Mesendoderm (in vitro differentiated cells): Measurements from ENCODE around the gene MAN2A1.
A peak's percentile ranks its signal among the peaks of the same experiment; 100 is the strongest.
"Not testable (repeated sequence)": the region's sequence is repeated elsewhere in the genome, so short reads cannot be mapped to it uniquely, and the experiment has no call there.

Experiments
- DNase-seq: peaks from one replicate; pipeline ENCODE4 v3.0.0; 2013
- H2AK5ac ChIP-seq: 2 replicates; pipeline ENCODE4 v1.6.1; 2013; ENCODE audit warnings: low read length, inconsistent platforms
- H2BK120ac ChIP-seq: 2 replicates; pipeline ENCODE4 v1.6.1; 2013; ENCODE audit warnings: low read depth, mild to moderate bottlenecking, low read length, moderate library complexity, mixed read lengths
- H2BK15ac ChIP-seq: replicated peaks from 2 replicates; pipeline ENCODE4 v1.6.1; 2013; ENCODE audit warnings: low read depth, mild to moderate bottlenecking, moderate library complexity
- H2BK5ac ChIP-seq: 2 replicates; pipeline ENCODE4 v1.6.1; 2013; ENCODE audit warnings: low read length, inconsistent platforms
- H3K18ac ChIP-seq: 2 replicates; pipeline ENCODE4 v1.6.1; 2013; ENCODE audit warnings: mild to moderate bottlenecking, low read length, mixed read lengths
- H3K23ac ChIP-seq: one replicate; pipeline ENCODE4 v1.6.1; 2013; ENCODE audit warnings: low read length
- H3K27ac ChIP-seq: 2 replicates; pipeline ENCODE4 v1.5.1; 2013; ENCODE audit warnings: low read depth, mild to moderate bottlenecking, inconsistent platforms, low read length, moderate library complexity
- H3K27me3 ChIP-seq: 2 replicates; pipeline ENCODE4 v1.6.1; 2013; ENCODE audit warnings: low read length, control low read depth, mild to moderate bottlenecking, inconsistent platforms; ENCODE audit not compliant: insufficient read depth, poor library complexity
- H3K36me3 ChIP-seq: 2 replicates; pipeline ENCODE4 v1.6.1; 2013; ENCODE audit warnings: low read length, inconsistent platforms; ENCODE audit not compliant: control insufficient read depth, insufficient read depth
- H3K4ac ChIP-seq: one replicate; pipeline ENCODE4 v1.6.1; 2013; ENCODE audit warnings: low read depth, mild to moderate bottlenecking, low read length, moderate library complexity
- H3K4me1 ChIP-seq: 2 replicates; pipeline ENCODE4 v1.6.1; 2013; ENCODE audit warnings: low read depth, low read length, inconsistent platforms; ENCODE audit not compliant: control insufficient read depth
- H3K4me2 ChIP-seq: 2 replicates; pipeline ENCODE4 v1.6.1; 2013; ENCODE audit warnings: low read length
- H3K4me3 ChIP-seq: 2 replicates; pipeline ENCODE4 v1.5.1; 2013; ENCODE audit warnings: mild to moderate bottlenecking, low read length
- H3K56ac ChIP-seq: one replicate; pipeline ENCODE4 v1.6.1; 2013; ENCODE audit warnings: low read length
- H3K79me1 ChIP-seq: 2 replicates; pipeline ENCODE4 v1.6.1; 2013; ENCODE audit warnings: low read length, inconsistent platforms
- H3K79me2 ChIP-seq: 2 replicates; pipeline ENCODE4 v1.6.1; 2013; ENCODE audit warnings: mild to moderate bottlenecking, low read length; ENCODE audit not compliant: control insufficient read depth, insufficient read depth
- H3K9ac ChIP-seq: 2 replicates; pipeline ENCODE4 v1.6.1; 2013; ENCODE audit warnings: low read length, inconsistent platforms
- H4K5ac ChIP-seq: one replicate; pipeline ENCODE4 v1.6.1; 2013; ENCODE audit warnings: low read length
- H4K8ac ChIP-seq: one replicate; pipeline ENCODE4 v1.6.1; 2013; ENCODE audit warnings: low read depth, mild to moderate bottlenecking, control low read depth, low read length, moderate library complexity
- WGBS: extraction: QIAGEN DNeasy Blood & Tissue Kit; methylation state at CpG from one replicate; pipeline ENCODE4 v1.1.7; 2013; ENCODE audit warnings: low lambda C conversion rate, missing lambda C conversion rate; ENCODE audit not compliant: insufficient coverage; ENCODE audit errors: extremely low coverage; 5-methylcytosine and 5-hydroxymethylcytosine counted together

The MAN2A1 gene

DNA sequence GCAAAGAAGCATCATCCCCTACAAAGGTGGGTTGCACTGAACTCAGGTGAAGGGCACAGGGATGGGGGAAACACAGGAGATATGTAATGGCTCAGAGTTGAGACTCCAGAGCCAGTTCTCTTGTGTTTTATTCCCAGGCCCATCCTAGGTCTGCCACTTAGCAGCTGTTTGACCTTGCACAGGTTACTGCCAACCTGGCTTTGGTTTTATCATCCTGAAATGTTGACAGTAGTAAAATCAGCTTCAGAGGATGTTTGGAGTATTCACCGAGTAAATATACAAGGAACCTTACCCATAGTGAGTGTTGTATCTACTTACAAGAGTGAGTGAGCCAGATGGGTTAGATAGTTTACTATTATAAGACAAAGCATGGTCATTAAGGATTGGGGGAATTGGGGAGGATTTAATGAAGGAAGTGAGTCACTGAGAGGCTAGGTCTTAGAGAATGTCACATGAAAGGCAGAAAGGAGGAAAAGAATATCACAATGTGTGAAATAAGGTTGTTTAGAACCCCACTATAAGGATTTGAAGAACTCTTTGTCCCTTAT, 141.3 kb downstream of the MAN2A1 start:
- no peak overlapping the region for H3K56ac ChIP-seq
- H4K5ac ChIP-seq = no peak overlapping the region
- no peaks in the 10 kb centered on the region for H3K4me1 ChIP-seq
- no peak for DNase-seq
- peaks cover 2% of the 10 kb centered on the region for H3K36me3 ChIP-seq
- no peaks in the 10 kb centered on the region for H3K79me1 ChIP-seq
- no peak overlapping the region for H3K27ac ChIP-seq
- no peak overlapping the region for H2BK15ac ChIP-seq
- H3K23ac ChIP-seq = no peak overlapping the region
- no CpG with 5 or more reads among the region's 1 CpG for WGBS
- H2BK5ac ChIP-seq = no peak overlapping the region
- H3K4ac ChIP-seq = no peak overlapping the region
- H3K18ac ChIP-seq = no peak overlapping the region
- no peak overlapping the region for H4K8ac ChIP-seq
- no peak overlapping the region for H3K4me2 ChIP-seq
- no peak overlapping the region for H3K9ac ChIP-seq
- H2AK5ac ChIP-seq = no peak overlapping the region
- H3K79me2 ChIP-seq = no peaks in the 10 kb centered on the region
- no peak overlapping the region for H2BK120ac ChIP-seq
- H3K4me3 ChIP-seq = no peak overlapping the region
- no peaks in the 10 kb centered on the region for H3K27me3 ChIP-seq

DNA sequence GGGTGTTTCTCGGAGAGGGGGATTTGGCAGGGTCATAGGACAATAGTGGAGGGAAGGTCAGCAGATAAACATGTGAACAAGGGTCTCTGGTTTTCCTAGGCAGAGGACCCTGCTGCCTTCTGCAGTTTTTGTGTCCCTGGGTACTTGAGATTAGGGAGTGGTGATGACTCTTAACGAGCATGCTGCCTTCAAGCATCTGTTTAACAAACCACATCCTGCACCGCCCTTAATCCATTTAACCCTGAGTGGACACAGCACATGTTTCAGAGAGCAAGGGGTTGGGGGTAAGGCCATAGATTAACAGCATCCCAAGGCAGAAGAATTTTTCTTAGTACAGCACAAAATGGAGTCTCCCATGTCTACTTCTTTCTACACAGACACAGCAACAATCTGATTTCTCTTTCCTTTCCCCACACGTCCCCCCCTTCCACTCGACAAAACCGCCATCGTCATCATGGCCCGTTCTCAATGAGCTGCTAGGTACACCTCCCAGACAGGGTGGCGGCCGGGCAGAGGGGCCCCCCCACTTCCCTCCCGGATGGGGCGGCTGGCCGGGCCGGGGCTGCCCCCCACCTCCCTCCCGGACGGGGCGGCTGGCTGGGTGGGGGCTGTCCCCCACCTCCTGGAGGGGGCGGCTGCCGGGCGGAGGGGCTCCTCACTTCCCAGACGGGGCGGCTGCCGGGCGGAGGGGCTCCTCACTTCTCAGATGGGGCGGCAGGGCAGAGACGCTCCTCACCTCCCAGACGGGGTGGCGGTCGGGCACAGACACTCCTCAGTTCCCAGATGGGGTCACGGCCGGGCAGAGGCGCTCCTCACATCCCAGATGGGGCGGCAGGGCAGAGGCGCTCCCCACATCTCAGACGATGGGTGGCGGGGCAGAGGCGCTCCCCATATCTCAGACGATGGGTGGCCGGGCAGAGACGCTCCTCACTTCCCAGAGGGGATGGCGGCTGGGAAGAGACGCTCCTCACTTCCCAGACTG, 142.8 kb downstream of the MAN2A1 start:
- H3K4ac ChIP-seq, H2AK5ac ChIP-seq, H2BK120ac ChIP-seq, H3K9ac ChIP-seq, H3K27ac ChIP-seq, H3K79me2 ChIP-seq, H3K4me1 ChIP-seq, H3K4me2 ChIP-seq, H3K4me3 ChIP-seq, H3K27me3 ChIP-seq, H4K5ac ChIP-seq, H4K8ac ChIP-seq, H3K23ac ChIP-seq, H3K36me3 ChIP-seq, H2BK15ac ChIP-seq, H3K56ac ChIP-seq, DNase-seq, H3K18ac ChIP-seq, H3K79me1 ChIP-seq, H2BK5ac ChIP-seq: not testable (repeated sequence)
- no CpG with 5 or more reads among the region's 42 CpGs for WGBS

DNA sequence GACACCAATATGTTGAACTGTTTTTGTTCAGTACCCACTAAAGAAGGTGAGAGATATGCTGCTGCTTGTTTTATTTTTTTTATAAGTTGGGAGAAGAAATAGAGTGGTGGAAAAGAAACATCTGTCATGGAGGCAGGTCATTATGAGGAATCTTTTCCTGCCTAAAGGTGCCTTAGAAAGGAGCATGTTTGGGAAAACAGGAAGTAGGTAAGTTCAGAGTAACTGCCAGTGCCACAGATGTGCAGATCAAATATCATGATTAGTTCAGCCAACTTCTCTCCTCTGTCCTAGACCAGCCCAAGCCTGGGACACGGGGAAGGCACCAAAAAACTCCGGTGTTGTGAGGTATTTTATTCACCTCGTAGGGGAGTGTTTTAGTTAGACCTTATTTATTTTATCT, 144.2 kb downstream of the MAN2A1 start:
- Histone ChIP-seq H4K5ac (no peak overlapping the region), H3K79me1 (no peaks in the 10 kb centered on the region), H3K9ac (no peak overlapping the region), H3K36me3 (peaks cover 2% of the 10 kb centered on the region), H3K4me2 (no peak overlapping the region), H2BK15ac (no peak overlapping the region), H3K27me3 (no peaks in the 10 kb centered on the region), H3K56ac (no peak overlapping the region), H2AK5ac (no peak overlapping the region), H3K4me3 (no peak overlapping the region), H3K4me1 (no peaks in the 10 kb centered on the region), H3K79me2 (no peaks in the 10 kb centered on the region), H3K23ac (no peak overlapping the region), H2BK5ac (no peak overlapping the region), H3K18ac (no peak overlapping the region), H2BK120ac (no peak overlapping the region), H3K27ac (no peak overlapping the region), H3K4ac (no peak overlapping the region), H4K8ac (no peak overlapping the region)
- no peak for DNase-seq
- no CpG with 5 or more reads among the region's 3 CpGs for WGBS

DNA sequence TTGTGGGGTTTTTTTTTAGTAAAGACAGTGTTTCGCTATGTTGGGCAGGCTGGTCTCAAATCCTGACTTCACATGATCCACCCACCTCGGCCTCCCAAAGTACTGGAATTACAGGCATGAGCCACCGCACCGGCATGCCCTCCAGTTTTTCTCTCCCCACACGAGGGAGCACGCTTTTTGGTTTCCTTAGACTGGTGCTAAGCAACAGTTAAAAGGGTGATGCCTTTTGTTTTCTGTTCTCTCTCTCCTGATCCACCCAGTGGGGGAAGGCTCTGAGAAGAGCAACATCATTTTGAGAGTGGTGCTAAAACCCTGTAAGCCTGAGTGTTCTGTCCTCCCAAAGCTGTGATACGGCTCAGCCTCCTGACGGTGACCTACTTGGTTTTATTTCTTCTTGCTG, 146.6 kb downstream of the MAN2A1 start:
- H3K27me3 ChIP-seq = no peaks in the 10 kb centered on the region
- H3K4me2 ChIP-seq = no peak overlapping the region
- peak overlapping the region; percentile 28 for H4K8ac ChIP-seq
- WGBS = no CpG with 5 or more reads among the region's 8 CpGs
- H3K4me3 ChIP-seq = no peak overlapping the region
- no peak overlapping the region for H3K9ac ChIP-seq
- H3K4ac ChIP-seq = no peak overlapping the region
- no peak overlapping the region for H3K23ac ChIP-seq
- no peak overlapping the region for H2BK15ac ChIP-seq
- no peak overlapping the region for H2BK5ac ChIP-seq
- H3K27ac ChIP-seq = no peak overlapping the region
- no peak overlapping the region for H3K56ac ChIP-seq
- H2AK5ac ChIP-seq = no peak overlapping the region
- no peaks in the 10 kb centered on the region for H3K79me1 ChIP-seq
- peak; percentile 63 for DNase-seq
- no peaks in the 10 kb centered on the region for H3K4me1 ChIP-seq
- H4K5ac ChIP-seq = no peak overlapping the region
- no peaks in the 10 kb centered on the region for H3K79me2 ChIP-seq
- no peak overlapping the region for H2BK120ac ChIP-seq
- no peaks in the 10 kb centered on the region for H3K36me3 ChIP-seq
- no peak overlapping the region for H3K18ac ChIP-seq

DNA sequence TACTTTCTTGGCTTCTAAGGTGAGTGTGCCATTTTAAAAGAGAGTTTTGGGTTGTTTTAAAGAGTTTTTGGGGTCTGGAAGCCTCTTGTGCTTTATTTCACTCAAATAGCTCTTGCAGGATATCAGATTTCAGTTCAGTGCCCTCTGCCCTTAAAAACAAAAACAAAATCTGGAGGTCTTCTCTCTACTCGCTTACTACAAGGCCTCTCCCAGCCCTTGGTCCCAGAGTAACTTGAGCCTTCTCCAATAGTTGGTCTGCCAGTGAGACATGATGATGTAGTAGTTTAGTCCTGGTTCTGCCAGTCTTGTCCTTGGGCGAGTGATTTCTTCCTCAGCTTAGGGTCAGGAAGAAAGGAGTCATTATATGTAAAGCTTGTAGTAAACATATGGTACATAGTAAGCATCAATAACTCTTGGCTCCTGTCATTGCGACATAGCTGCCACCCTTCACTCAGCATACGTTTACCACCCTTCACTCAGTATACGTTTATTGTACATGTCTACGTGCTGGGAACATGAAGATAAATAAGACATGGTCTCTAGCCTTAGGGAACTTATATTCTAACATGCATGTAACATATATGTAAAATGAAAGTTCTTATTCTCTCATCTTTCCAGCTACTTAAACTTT, 147.6 kb downstream of the MAN2A1 start:
- Histone ChIP-seq H3K18ac (no peak overlapping the region), H3K27me3 (no peaks in the 10 kb centered on the region), H3K27ac (no peak overlapping the region), H3K79me2 (no peaks in the 10 kb centered on the region), H3K36me3 (no peaks in the 10 kb centered on the region), H3K4me3 (no peak overlapping the region), H3K79me1 (no peaks in the 10 kb centered on the region), H2AK5ac (no peak overlapping the region), H3K56ac (no peak overlapping the region), H2BK120ac (no peak overlapping the region), H4K5ac (no peak overlapping the region), H4K8ac (no peak overlapping the region), H3K4ac (no peak overlapping the region), H3K9ac (no peak overlapping the region), H2BK5ac (no peak overlapping the region), H3K4me2 (no peak overlapping the region), H3K4me1 (no peaks in the 10 kb centered on the region), H2BK15ac (no peak overlapping the region), H3K23ac (no peak overlapping the region)
- no CpG with 5 or more reads among the region's 6 CpGs for WGBS
- no peak for DNase-seq
